CD4-positive, alpha-beta T cell treated with Interleukin-15 for 1 hour (primary cell): ENCODE data around the gene GNPDA1.
"Not testable (repeated sequence)": the region's sequence is repeated elsewhere in the genome, so short reads cannot be mapped to it uniquely, and the experiment has no call there.

Experiments
- DNase-seq: peaks from one replicate; pipeline ENCODE4 v3.0.0-alpha.2; 2020

The GNPDA1 gene

GRCh38 chr5:142012792-142013388 is at the start of gene GNPDA1:
TSS of gene GNPDA1 (minus strand) at chr5:142013027. CDS start at chr5:142012035, 992 bp downstream.
- DNase-seq: peak; percentile 71

- no peak for DNase-seq
These were observed 46.6 kb upstream of the GNPDA1 start for GRCh38 chr5:142059304-142059940.

GRCh38 chr5:142057697-142058056 is 44.9 kb upstream of the GNPDA1 start:
- no peak for DNase-seq

- no peak for DNase-seq
These were observed 44.2 kb upstream of the GNPDA1 start for GRCh38 chr5:142056816-142057696.

GRCh38 chr5:142055301-142055700 is 42.5 kb upstream of the GNPDA1 start:
- DNase-seq: no peak

GRCh38 chr5:142053426-142054151 is 40.8 kb upstream of the GNPDA1 start:
- DNase-seq: peak; percentile 23

GRCh38 chr5:142052026-142052425 is 39.2 kb upstream of the GNPDA1 start:
- not testable (repeated sequence) for DNase-seq

GRCh38 chr5:142048272-142048671 is 35.4 kb upstream of the GNPDA1 start:
- no peak for DNase-seq

GRCh38 chr5:142046191-142046590 is 33.4 kb upstream of the GNPDA1 start:
- no peak for DNase-seq

- DNase-seq: not testable (repeated sequence)
These were observed 28.1 kb upstream of the GNPDA1 start for GRCh38 chr5:142040881-142041280.

GRCh38 chr5:142040285-142040684 is 27.5 kb upstream of the GNPDA1 start:
- no peak for DNase-seq

- no peak for DNase-seq
These were observed 25.9 kb upstream of the GNPDA1 start for GRCh38 chr5:142038735-142039134.

GRCh38 chr5:142037599-142037998 is 24.8 kb upstream of the GNPDA1 start:
- not testable (repeated sequence) for DNase-seq

GRCh38 chr5:142036918-142037317 is 24.1 kb upstream of the GNPDA1 start:
- DNase-seq: no peak

GRCh38 chr5:142034994-142035393 is 22.2 kb upstream of the GNPDA1 start:
- DNase-seq: no peak

- DNase-seq: not testable (repeated sequence)
These were observed 21.1 kb upstream of the GNPDA1 start for GRCh38 chr5:142033632-142034567.

- no peak for DNase-seq
These were observed 20.2 kb upstream of the GNPDA1 start for GRCh38 chr5:142032747-142033631.

GRCh38 chr5:142032150-142032549 is 19.3 kb upstream of the GNPDA1 start:
- no peak for DNase-seq

GRCh38 chr5:142025637-142026036 is 12.8 kb upstream of the GNPDA1 start:
- no peak for DNase-seq

- DNase-seq: peak; percentile 83
These were observed 12.0 kb upstream of the GNPDA1 start for GRCh38 chr5:142024771-142025304.

GRCh38 chr5:142023836-142024235 is 11.0 kb upstream of the GNPDA1 start:
- no peak for DNase-seq
